IPS-NIHi11 (cell line): ENCODE results near the gene CLEC4F.
A peak's percentile ranks its signal among the peaks of the same experiment; 100 is the strongest.

ENCODE experiments used
- DNase-seq: peaks from one replicate; pipeline ENCODE4 v3.0.0; 2012; ENCODE audit warnings: mixed read lengths, low spot score

The CLEC4F gene, protein sequence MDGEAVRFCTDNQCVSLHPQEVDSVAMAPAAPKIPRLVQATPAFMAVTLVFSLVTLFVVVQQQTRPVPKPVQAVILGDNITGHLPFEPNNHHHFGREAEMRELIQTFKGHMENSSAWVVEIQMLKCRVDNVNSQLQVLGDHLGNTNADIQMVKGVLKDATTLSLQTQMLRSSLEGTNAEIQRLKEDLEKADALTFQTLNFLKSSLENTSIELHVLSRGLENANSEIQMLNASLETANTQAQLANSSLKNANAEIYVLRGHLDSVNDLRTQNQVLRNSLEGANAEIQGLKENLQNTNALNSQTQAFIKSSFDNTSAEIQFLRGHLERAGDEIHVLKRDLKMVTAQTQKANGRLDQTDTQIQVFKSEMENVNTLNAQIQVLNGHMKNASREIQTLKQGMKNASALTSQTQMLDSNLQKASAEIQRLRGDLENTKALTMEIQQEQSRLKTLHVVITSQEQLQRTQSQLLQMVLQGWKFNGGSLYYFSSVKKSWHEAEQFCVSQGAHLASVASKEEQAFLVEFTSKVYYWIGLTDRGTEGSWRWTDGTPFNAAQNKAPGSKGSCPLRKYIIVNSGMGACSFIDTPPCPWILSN

DNA sequence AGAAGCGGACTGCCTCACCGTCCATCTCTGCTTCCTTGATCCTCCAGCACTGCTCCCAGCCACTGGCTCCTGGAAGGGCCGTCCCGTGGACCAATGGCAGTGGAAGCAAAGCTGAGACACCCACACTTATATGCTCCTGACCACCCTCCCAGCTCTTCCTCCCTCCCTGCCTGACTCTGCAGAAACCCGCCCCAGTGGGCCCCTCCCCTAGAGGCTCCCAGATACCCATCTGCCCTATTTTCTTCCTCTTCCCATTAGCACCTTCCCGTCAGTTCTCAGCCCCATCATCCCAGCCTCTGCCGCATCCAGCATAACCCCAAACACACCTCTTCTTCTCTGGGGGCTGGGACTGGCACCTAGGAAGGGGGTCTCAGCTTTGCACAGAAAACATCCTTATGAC lies at the start of gene CLEC4F:
TSS of gene CLEC4F (minus strand) at position 101 of the 400 bp plus-strand sequence. CDS start at position 25, 76 bp downstream.
- no peak for DNase-seq

DNA sequence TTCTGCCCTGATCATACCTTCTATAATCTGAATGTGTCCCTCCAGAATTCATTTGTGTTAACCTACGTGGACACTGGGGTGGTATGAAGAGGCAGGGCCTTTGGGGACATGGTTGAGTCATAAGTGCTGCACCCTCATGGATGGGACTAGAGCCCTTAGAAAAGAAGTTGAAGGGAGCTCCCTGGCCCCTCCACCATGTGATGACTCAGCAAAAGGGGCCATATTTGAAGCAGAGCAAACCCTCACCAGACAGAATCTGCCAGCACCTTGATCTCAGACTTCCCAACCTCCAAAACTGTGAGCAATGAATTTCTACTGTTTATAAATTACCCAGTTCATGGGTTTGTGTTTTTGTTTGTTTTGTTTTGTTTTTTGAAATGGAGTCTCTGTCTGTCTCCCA lies 48.6 kb upstream of the CLEC4F start:
- DNase-seq = no peak

DNA sequence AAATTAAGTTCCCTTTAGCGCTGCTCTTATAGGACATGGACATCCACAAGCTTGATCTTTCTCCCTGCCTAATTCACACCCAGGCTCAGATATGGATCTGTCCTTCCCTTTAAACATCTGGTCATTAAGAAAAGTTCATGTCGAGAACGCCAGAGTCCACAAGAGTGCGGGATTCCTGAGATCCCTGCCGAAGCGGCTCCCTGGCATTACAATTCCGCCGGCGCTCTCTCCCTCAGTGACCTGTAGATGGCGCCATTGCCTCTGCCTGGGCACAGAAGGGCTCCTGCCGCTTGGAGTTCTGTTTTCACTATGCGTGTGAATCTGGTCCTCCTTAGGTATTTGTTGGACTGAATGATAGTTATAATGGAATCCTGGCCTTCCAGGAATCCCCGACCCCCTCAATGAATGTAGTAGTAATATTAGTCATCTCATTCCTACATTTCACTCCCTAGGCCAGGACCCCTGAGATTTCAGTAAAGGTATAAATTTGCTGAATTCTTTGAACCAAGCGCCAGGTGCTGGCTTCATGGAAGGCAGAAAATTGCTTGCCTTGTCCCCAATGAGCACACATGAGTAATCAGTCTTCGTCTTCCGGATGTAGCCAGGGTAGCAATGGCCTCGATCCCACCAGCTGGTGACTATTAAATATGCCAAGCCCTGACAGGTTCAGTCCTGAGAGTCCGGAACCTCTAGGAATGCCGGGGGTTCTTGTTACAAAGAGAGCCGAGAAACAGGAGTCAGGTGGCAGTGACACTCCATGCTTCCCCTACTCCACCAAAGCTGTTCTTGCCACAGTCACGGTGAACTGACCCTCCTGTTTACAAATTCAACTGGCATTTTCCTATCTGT lies 41.6 kb upstream of the CLEC4F start:
- DNase-seq = peak; percentile 90

DNA sequence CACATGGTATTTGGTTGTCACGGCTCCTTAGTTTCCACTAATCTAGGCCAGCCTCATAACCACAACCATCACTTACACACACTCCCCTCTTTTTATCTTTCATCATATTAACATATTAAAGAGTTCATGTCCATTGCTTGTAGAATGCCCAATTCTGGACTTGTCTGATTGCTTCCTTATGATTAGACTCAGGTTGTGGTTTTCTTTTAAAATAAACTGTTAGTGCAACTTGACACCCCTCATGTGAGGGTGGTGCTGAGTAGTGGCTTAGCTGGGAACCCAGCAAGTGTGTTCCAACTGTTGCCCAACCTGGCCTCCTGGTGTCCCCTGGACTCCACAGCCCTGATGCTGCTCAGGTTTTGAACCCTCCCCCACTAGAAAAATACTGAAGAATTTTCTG lies 35.3 kb upstream of the CLEC4F start:
- DNase-seq = no peak

DNA sequence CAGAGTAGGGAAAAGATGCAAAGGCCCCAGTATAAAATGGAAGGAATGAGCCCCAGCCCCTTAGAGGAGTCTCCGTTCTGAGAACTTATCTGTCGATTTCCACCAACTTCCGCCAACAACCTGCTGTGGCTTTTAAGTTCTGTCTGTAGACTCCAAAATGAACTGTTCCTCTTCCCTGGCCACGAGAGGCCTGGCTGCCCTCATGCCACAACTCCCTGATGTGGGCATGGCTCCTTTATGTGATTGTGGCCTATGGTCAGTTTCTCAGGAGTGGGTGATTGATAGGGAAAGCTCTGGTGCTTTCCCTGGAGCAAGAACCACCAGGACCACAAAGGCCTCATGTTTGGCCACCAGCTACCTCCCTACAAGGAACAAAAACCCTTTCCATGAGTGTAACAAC lies 34.0 kb upstream of the CLEC4F start:
- no peak for DNase-seq

DNA sequence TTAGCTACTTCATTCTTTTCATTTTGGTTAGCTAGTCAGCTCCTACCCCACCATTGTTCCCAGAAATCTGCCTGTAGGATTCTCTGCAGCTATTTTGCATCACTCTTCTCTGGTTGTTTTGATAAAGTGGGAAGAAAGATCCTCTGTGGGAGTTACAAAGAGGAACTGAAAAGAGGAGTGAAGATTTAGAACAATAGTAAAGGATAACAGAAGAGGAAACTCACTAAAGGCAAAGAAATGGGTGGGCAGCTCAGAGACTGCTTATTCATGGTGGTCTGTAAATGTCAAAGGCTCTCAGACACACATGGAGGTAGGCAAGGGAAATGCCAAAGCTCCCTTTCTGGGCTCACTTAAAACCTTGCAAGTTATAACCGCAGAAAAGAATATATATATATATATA lies 32.4 kb upstream of the CLEC4F start:
- DNase-seq = no peak

DNA sequence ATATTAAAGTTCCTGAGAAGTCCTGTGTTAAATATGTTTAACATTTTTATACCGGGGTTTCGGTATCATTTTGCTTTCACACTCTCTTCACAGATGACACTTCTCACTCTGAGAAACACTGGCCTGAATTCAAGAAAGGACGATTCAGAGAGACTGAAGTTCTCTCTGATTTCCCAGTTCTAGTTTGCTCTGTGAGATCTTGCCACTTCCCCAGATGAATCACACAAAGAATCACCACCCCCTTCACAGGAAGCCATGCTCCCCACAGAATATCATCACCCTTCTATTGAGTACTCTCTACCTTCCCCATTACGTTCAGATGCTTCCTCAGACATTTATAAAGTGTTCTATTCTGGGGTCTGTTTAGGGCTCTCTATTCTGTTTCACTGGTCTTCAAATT lies 31.3 kb upstream of the CLEC4F start:
- no peak for DNase-seq

DNA sequence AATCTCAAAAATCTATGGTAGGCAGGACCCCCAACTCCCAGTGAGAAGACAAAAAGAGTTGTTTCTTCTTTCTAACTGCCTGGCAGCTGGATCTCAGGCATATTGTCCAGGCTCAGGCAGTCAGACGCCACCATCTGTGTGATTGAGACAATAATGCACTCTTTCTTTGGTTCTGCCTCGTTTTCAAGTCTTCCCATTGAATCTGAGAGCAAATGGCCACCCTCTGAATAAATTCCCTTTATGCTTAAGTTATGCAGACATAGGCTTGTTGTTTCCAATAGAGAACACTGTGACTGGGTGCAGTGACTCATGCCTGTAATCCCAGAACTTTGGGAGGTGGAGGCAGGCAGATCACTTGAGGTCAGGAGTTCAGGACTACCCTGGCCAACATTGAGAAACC lies 30.5 kb upstream of the CLEC4F start:
- no peak for DNase-seq

DNA sequence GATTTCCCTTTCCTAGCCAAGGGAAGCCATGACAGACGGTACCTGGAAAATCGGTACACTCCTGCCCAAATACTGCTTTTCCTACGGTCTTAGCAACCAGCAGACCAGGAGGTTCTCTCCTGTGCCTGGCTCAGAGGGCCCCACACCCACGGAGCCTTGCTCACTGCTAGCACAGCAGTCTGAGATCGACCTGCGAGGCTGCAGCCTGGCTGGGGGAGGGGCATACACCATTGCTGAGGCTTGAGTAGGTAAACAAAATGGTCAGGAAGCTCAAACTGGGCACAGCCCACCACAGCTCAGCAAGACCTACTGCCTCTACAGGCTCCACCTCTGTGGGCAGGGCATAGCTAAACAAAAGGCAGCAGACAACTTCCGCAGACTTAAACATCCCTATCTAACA lies 22.0 kb upstream of the CLEC4F start:
- no peak for DNase-seq

DNA sequence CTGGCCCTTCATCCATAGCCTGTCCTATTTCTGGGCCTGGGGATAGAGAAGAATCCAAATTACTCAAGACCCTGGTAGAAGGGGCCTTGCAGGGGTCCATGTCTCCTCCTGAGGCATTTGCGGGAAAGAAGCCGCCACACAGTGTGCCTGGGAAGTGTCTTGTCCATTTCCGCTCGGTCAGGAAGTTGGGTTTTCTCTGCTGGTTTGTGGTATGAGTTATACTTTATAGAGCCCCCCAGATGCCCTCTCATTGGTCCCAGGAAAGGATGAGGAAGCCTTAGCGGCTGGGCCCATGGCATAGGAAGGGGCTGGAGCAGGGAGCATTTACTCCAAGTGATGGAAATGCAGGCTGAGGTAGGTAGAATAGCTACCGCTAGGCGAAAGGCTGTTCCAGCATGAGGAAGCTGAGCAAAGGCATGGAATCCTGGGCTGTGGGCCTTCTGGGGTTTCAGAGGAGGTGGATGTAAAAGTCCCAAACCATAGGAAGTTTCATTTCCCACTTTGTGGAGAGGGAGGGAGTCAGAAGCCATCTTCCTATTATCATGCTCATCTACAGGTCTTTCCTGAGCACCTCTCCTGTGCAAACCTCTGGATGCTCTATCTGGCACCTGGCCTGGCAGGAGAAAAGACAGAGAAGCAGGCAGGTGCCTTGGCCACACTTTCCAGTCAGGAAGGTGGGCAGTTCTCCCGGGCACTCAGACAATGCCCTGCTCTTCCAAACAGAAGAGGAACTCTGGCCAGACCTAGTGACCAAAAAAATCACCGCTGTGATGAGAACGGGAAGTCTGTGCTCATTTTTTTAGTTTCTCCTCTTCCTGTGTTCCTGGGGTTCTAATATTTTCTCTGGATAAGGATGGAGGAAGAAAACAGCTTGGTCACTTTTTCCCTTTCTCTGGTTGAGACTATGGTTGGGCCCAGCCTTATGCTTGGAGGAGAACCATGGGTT lies 17.9 kb upstream of the CLEC4F start:
- DNase-seq = no peak

DNA sequence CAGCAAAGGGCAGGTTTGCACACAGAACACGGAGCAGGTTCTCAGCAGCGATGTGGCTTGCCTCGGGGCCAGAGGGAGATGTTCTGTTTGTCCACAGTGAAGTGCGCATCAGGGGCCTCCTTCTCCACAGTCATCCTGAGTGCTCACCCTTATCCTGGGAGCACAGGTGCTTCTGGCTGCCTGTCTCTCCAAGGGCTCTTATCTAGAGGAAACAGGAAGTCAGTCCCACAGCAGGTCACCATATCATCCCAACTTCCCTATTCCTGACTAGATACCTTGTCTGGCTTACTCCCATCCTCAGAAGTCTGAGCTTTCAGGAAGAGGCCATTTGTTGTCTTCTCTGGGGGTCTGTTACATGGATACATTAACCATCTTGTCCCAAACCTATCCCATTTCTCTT lies 15.2 kb upstream of the CLEC4F start, which contains the start of gene CD207:
TSS of gene CD207 (minus strand) at position 174 of the 400 bp plus-strand sequence. CDS start at position 134, 40 bp downstream.
- DNase-seq = no peak

DNA sequence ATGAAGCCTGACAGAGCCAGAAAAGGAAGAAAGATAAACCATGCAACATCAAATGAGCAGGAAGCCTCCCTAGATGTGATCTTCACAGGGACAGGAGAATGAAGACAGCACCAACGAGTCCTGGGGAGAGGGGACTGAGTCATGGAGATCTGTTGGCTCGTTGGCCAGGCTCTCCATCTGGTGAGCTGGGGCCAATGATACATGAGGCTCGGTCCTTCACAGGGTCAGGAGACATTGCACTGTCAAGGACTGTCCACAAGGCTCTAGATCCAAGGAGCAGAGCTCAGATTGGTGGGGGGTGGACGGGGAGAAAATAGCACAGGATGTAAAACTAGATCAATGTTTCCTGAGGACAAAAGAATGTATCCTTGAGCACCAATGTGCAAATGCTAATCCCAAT lies 14.5 kb upstream of the CLEC4F start:
- no peak for DNase-seq

DNA sequence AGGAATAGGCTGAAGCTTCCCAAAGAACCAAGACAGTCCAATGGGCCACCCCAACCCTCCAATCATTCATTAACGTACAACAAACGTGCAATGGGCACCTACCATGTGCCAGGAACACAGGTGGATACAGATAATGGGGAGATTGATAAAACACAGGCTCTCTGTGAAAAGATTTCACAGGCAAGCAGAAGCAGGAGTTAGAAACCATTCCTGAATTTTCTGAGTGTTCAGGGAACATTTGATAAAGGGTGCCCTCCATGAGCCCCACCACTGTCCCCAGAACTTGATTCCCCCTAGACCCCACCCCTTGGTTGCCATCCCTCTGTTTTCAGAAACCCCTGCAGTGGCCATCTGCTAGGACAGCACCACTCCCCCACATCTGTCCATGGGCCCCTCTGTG lies 13.7 kb upstream of the CLEC4F start:
- no peak for DNase-seq

DNA sequence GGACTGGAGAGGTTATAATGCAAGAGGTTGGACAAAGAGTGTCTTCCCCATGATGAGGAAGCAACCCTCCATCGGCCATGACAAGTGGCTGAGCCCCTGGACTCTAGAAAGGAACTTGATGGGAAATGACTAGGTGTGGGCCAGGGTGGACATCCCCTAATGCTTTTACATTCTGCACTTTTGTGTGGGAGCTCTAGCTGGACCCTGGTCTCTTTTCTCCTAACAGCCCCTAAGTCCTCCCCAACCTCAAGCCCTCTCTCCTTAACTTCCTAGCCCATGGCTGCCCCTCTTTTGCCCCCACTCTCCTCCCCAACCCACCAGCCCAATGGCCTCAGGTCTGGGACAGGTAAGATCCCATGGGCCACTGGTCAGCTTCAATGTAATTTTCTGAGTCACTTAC lies 12.8 kb upstream of the CLEC4F start:
- no peak for DNase-seq

DNA sequence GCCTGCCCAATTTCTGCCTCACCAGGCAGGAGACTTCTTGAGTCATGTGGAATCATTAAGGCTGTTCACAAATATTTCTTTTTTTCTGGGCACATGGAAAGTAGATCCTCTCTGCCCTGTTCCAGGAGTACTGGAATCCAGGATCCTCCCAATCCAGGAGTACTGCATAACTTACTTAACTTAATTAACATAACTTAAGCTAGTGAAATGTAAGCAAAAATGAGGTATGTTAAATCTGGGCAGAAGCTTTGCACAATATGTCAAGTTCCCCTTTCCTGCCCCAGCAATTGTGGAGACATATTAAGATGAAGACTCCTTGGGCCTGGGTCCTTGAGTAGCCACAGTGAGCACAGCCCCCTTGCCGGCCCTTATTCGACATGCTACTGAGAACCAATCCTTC lies 12.0 kb upstream of the CLEC4F start:
- no peak for DNase-seq

DNA sequence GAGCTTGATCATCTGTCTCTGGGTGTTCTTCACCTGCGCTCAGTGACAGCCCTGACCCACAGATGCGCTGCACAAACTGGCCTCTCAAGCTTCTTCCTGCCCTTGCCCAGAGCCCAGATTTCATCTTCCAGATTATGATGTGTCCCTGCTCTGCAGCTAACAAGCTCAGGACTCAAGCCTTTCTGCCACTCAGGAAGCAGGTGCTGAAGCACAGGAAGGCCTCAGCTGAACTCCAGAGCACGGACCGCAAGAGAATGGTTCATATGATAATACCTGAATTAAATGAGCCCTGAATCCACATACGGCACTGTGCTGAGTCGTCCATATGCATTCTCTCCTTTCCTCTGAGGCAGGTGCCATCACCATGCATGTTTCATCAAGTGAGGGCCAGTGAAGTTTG lies 11.5 kb upstream of the CLEC4F start:
- DNase-seq = no peak

DNA sequence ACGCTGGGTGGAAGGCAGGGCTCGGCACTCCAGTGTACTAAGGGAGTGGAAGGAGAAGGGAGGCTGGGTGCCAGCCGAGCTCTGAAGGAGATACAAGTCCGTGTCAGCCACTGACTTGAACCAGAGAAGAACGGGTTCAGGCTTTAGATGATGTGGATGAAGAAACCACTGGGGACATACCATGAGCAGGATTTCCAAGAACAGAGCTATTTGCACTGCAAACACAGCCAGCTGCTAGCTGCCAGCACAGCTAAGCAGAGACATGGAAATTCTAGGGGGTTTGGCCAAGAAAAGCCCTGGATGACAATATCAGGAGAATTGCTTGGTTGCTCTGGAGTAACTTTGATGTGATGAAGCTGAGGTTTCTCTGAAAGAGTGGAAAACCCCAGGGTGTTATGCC lies 10.0 kb upstream of the CLEC4F start:
- DNase-seq = no peak

DNA sequence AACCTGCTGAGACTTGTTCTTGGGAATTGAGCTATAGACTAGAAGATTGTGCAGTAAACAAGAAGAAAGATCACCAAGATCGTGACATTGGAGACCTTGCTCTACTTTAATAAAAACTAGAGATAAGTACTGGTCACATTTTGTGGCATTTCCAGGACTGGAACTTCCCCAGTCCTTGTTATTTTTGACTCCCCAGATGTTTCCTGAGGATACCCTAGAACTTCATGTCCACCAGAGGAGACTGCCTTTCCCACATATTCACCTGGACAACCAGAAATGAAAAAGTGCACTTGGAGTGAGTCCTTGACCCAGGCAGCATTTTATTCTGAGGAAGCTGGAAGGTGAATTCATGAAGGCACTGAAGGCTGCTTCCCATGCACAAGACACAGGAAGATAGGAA lies 9.5 kb upstream of the CLEC4F start:
- no peak for DNase-seq

DNA sequence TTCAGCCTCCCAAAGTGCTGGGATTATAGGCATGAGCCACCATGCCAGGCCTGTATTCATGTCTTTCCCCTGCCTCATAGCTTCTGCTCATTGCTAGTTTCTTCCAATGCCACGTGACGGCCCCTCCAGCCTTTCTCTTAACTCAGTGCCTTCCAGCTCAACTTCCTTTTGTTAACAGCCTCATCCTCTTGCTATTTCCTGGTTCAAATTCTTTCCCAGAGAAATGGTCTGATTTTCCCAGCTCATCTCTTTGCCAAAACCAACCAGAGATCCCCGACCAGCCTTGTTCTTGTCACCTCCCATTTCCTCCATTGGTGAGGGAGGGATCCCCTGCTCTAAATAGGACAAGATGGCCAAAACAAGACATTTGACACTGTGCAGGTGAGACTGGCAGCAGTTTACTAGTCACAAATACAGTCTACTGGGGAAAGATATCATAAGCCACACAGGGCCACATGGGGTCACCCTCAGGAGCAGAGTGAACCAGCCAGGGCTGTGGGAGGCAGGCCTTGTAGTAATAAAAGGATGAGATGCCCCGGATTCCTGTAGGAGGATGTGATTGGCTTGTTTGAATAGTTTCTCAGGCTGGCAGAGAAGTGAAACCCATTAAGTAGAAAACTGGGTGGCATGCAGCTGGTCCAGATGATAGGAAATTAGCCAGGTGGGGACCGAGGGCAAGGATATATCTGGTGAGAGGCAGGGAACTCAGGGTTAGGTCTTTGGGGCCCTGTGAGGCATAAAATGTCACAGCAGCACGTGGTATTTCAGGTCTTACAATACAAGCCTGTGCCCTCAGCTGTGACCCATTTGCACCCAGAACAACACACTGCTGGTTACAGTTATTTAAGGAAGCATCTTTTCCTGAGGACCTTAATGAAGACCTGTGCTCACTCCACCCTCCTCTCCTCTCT lies 8.8 kb upstream of the CLEC4F start:
- no peak for DNase-seq

DNA sequence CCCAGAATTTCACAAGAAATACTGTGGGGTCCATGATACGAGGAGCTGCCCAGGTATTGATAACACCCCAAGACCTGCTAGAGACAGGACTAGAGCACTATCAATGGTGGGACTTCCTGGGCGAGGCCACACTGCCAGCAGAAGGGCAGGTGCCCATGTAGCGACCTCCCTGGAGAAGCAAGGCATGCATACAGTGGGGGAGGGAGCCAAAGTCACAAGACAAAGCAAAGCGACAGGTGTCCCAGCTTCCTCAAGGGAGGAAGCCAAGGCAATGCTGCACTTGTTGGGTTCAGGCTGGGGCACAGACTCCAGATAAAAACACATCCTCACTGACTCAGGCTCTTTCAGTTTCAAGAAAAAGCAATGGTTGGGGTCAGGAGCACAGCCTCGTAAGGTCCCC lies 7.7 kb upstream of the CLEC4F start:
- peak; percentile 15 for DNase-seq

DNA sequence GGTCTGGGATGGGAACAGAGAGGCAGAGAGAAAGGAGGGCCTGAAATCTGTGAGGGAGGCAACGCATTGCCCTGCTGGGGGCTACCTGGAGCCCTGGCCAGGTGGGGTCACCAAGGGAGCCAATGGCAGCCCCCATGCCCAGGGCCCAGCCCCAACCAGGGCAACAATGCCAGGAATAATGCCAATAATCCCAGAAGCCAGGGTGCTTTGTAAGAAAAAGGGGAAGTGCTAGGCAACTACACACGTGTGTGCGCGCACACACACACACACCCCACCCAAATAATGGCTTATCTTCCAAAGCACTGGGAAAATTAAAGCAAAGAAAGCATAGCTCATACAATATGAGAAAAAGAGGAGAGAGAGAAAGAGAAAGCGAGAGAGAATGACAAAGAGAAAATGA lies 7.0 kb upstream of the CLEC4F start:
- DNase-seq = no peak
